Upper lobe of left lung (tissue), 4 donors: ENCODE data around the gene DSCAM.

Source experiments
- CTCF ChIP-seq, 6 experiments: fragments of 450-650 bp in 4 of 6; fragments of 200-600 bp in 2 of 6; sonication (generic) in 2 of 6; IDR thresholded peaks; one replicate each; pipeline ENCODE4 v1.5.1; 2016 to 2019; ENCODE audit warnings: antibody characterized with exemption in 6 of 6
- POLR2A ChIP-seq, 4 donors: fragments of 450-650 bp; IDR thresholded peaks; one replicate each; pipeline ENCODE4 v1.5.1; 2016 to 2017; ENCODE audit warnings: antibody characterized with exemption in 4 of 4, mild to moderate bottlenecking in 2 of 4
- POLR2AphosphoS5 ChIP-seq, 2 donors: sonication (generic); formaldehyde crosslinking; IDR thresholded peaks; one replicate each; pipeline ENCODE4 v1.5.1; 2017; ENCODE audit warnings: antibody characterized with exemption in 2 of 2

- TF ChIP-seq POLR2A (IDR thresholded peaks at IDR 0.05) (no peak), CTCF (IDR thresholded peaks at IDR 0.05) (no peak), POLR2AphosphoS5 (IDR thresholded peaks at IDR 0.05) (no peak)
These were observed 178.2 kb downstream of the DSCAM start for GRCh38 chr21:40668555-40669275.
